Left lung (tissue), 14 donors: ENCODE results near the gene TMTC4. TPM values are rescaled to one million over a fixed set of nuclear protein-coding genes. Genes with fewer than 3 reads are reported as not detected.

Experiments
- ATAC-seq: fragments of 200-7000 bp; cut with Tn5 transposase; one replicate; pipeline ENCODE4 v1.9.1; 2020; ENCODE audit warnings: moderate library complexity
- DNase-seq, 4 donors: peaks; one replicate each; pipeline ENCODE4 v3.0.0-alpha.2; 2013 to 2020
- H3K27ac ChIP-seq, 2 donors: fragments of 200-600 bp; sonication (generic) in 1 of 2; one replicate each; pipeline versions ENCODE4 v1.5.0 to v1.8.0; 2020 to 2021
- H3K27me3 ChIP-seq, 2 donors: fragments of 200-600 bp; sonication (generic) in 1 of 2; one replicate each; pipeline versions ENCODE4 v1.5.0 to v1.8.0; 2020 to 2021
- H3K36me3 ChIP-seq, 2 donors: fragments of 200-600 bp; sonication (generic) in 1 of 2; one replicate each; pipeline versions ENCODE4 v1.5.0 to v1.8.0; 2020 to 2021
- H3K4me1 ChIP-seq, 2 donors: fragments of 200-600 bp; one replicate each; pipeline ENCODE4 v1.8.0; 2021
- H3K4me3 ChIP-seq, 2 donors: fragments of 200-600 bp; sonication (generic) in 1 of 2; one replicate each; pipeline versions ENCODE4 v1.5.0 to v1.8.0; 2020 to 2021; ENCODE audit warnings: mild to moderate bottlenecking in 1 of 2
- H3K9me3 ChIP-seq, 2 donors: fragments of 200-600 bp; sonication (generic) in 1 of 2; one replicate each; pipeline versions ENCODE4 v1.5.0 to v1.8.0; 2020 to 2021
- intact Hi-C, 2 donors: fragments of 100-400 bp; cut with DNase I; formaldehyde crosslinking; loops; one replicate each; pipeline versions ENCODE4 v1.11.2 to v1.14.2; 2022
- long read RNA-seq, 12 donors: library from polyadenylated mRNA in 2 of 12; unstranded in 2 of 12; transcript quantifications; one replicate each; pipeline ENCODE4 v2.0.0 and lab custom pipeline, GENCODE V29; 2019 to 2026
- polyA plus RNA-seq, 6 donors: library from polyadenylated mRNA; unstranded; fragments of 120-200 nt; gene quantifications; one replicate each; pipeline ENCODE4 v1.2.1, GENCODE V29; 2013; ENCODE audit not compliant: insufficient read length in 6 of 6
- total RNA-seq, 2 donors: library from RNA; stranded (reverse); fragmentation: NEBNext Ultra II Directional; extraction: Animal tissue kit (Norgen Biotek cat#: 25700); gene quantifications; one replicate each; pipeline ENCODE4 v1.2.1, GENCODE V29; 2021
- TF ChIP-seq, protein P1 (sequence below), 2 donors: fragments of 200-600 bp; sonication (generic) in 1 of 2; IDR thresholded peaks; one replicate each; pipeline versions ENCODE4 v1.5.0 to v1.8.0; 2021; ENCODE audit warnings: antibody characterized with exemption in 2 of 2
- donor health status: DM: no; HTN: yes; CAD: no.
- donor health status: DM: no; HTN: no; CAD: no.

Gene TMTC4, protein sequence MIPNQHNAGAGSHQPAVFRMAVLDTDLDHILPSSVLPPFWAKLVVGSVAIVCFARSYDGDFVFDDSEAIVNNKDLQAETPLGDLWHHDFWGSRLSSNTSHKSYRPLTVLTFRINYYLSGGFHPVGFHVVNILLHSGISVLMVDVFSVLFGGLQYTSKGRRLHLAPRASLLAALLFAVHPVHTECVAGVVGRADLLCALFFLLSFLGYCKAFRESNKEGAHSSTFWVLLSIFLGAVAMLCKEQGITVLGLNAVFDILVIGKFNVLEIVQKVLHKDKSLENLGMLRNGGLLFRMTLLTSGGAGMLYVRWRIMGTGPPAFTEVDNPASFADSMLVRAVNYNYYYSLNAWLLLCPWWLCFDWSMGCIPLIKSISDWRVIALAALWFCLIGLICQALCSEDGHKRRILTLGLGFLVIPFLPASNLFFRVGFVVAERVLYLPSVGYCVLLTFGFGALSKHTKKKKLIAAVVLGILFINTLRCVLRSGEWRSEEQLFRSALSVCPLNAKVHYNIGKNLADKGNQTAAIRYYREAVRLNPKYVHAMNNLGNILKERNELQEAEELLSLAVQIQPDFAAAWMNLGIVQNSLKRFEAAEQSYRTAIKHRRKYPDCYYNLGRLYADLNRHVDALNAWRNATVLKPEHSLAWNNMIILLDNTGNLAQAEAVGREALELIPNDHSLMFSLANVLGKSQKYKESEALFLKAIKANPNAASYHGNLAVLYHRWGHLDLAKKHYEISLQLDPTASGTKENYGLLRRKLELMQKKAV
- total RNA-seq (10 to 100 TPM; 13.7 to 17.0 TPM), polyA plus RNA-seq (10 to 100 TPM; 23.7 to 30.2 (median 26.1) TPM)
- long read RNA-seq, donor 1, partial matches to known transcripts: 5 of 10 reads
- long read RNA-seq, donor 1, other reads (novel, unspliced or antisense): 0 of 10 reads
- long read RNA-seq, donor 2, partial matches to known transcripts: 5 of 7 reads
- long read RNA-seq, donor 2, other reads (novel, unspliced or antisense): 0 of 7 reads
- long read RNA-seq, donor 3, partial matches to known transcripts: 0 of 3 reads
- long read RNA-seq, donor 3, other reads (novel, unspliced or antisense): 0 of 3 reads
- long read RNA-seq, donor 4, partial matches to known transcripts: 0 of 3 reads
- long read RNA-seq, donor 4, other reads (novel, unspliced or antisense): 2 of 3 reads
- long read RNA-seq, donor 5, partial matches to known transcripts: 14 of 16 reads
- long read RNA-seq, donor 5, other reads (novel, unspliced or antisense): 0 of 16 reads
- long read RNA-seq, donor 6, partial matches to known transcripts: 5 of 7 reads
- long read RNA-seq, donor 6, other reads (novel, unspliced or antisense): 0 of 7 reads
- long read RNA-seq, donor 7, partial matches to known transcripts: 0 of 2 reads
- long read RNA-seq, donor 7, other reads (novel, unspliced or antisense): 0 of 2 reads
- long read RNA-seq, donor 8, partial matches to known transcripts: 7 of 9 reads
- long read RNA-seq, donor 8, other reads (novel, unspliced or antisense): 0 of 9 reads
- long read RNA-seq, donor 9: 0 reads
- long read RNA-seq, donor 10, partial matches to known transcripts: 0 of 1 reads
- long read RNA-seq, donor 10, other reads (novel, unspliced or antisense): 1 of 1 reads
- long read RNA-seq, donor 11, partial matches to known transcripts: 10 of 15 reads
- long read RNA-seq, donor 11, other reads (novel, unspliced or antisense): 0 of 15 reads
- long read RNA-seq, donor 12, partial matches to known transcripts: 5 of 7 reads
- long read RNA-seq, donor 12, other reads (novel, unspliced or antisense): 0 of 7 reads

DNA sequence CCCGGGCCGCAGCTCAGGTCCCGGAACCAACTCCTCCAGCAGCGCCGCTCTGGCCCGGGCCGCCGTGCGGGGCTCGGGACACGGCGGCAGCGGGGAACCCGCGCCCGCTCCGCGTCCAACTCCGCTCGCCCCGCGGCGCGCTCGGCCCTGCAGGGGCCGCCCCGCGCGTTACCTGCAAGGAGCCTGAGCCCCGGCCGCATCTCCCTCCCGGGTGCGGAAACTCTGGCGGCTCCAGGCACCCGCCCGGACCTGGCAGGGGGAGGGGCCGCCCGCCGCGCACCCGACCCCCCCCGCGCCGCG lies at the start of gene TMTC4:
TSS of gene TMTC4 (minus strand) at position 224 of the 300 bp plus-strand sequence. CDS start 4,433 bp downstream, outside the sequence.
- intact Hi-C loops: no loop called here
- TF ChIP-seq, protein P1, sequence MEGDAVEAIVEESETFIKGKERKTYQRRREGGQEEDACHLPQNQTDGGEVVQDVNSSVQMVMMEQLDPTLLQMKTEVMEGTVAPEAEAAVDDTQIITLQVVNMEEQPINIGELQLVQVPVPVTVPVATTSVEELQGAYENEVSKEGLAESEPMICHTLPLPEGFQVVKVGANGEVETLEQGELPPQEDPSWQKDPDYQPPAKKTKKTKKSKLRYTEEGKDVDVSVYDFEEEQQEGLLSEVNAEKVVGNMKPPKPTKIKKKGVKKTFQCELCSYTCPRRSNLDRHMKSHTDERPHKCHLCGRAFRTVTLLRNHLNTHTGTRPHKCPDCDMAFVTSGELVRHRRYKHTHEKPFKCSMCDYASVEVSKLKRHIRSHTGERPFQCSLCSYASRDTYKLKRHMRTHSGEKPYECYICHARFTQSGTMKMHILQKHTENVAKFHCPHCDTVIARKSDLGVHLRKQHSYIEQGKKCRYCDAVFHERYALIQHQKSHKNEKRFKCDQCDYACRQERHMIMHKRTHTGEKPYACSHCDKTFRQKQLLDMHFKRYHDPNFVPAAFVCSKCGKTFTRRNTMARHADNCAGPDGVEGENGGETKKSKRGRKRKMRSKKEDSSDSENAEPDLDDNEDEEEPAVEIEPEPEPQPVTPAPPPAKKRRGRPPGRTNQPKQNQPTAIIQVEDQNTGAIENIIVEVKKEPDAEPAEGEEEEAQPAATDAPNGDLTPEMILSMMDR (IDR thresholded peaks at IDR 0.05): no peak
- peak in 1 of 4 donors; percentile 60 for DNase-seq
- Histone ChIP-seq H3K9me3 (no peaks in the 10 kb centered on the region), H3K36me3 (peaks cover 0 to 7% of the 10 kb centered on the region in 2 donors), H3K27me3 (peaks cover 0 to 15% of the 10 kb centered on the region in 2 donors), H3K4me3 (peak within 1 kb of the TSS; percentile 70 to 78), H3K4me1 (peaks cover 6 to 16% of the 10 kb centered on the region in 2 donors), H3K27ac (peak within 1 kb of the TSS; percentile 82 to 85)
- no peak for ATAC-seq

DNA sequence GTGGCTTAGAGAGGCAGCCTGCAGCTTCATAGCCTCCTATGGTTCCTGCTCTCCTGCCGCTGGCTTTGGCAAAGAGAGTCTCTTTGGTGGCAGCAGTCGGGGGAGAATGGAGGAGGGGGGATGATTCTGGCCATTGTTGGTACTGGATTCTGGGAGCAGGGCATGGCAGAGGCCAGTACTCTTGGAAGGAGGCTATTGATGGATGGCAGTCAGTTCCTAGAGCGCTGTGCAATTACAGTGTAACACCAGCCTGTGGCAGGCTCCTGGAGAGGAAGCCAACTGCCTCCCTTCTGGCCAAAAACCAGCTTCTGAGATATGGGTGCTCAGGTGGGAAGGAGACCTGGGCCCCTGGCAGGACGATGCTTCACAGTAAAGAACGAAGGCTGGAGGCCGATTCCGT lies 47.9 kb upstream of the TMTC4 start:
- Histone ChIP-seq H3K27me3 (no peaks in the 10 kb centered on the region), H3K36me3 (no peaks in the 10 kb centered on the region), H3K9me3 (peaks cover 0 to 3% of the 10 kb centered on the region in 2 donors), H3K27ac (no peak overlapping the region), H3K4me1 (no peaks in the 10 kb centered on the region), H3K4me3 (no peak overlapping the region)
- DNase-seq: no peak
- intact Hi-C loops: no loop called here
- no peak for ATAC-seq
- TF ChIP-seq, protein P1 (IDR thresholded peaks at IDR 0.05): no peak

DNA sequence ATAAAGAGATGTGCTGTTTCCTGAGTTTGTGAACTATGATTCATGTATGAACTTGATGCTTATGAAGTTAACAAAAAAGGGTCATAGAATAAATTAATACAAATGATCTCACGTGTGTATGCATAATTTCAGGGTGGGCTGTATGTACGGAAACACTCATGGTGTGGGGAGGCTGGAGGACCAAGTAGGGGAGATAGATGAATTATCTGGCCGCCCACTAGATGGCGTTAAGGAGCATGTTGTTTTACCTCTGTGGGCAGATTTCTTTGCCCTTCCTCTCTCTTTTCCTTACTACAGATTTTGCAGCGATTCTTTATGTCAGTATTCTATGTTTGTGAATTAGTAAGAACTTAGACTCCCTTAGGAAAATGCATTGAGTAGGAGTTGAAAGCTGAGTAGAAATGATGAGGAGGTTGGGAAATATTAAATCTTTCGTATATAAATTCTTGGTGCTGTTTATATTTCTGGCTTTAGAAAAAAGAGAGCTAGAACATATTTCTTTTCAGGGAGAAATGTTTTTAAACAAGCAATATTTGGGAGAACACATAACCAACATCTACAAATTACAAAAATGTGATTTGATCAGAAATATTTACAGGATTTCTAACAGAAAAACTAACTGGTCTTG lies 47.4 kb upstream of the TMTC4 start:
- Histone ChIP-seq H3K4me1 (no peaks in the 10 kb centered on the region), H3K9me3 (no peaks in the 10 kb centered on the region), H3K27ac (no peak overlapping the region), H3K36me3 (no peaks in the 10 kb centered on the region), H3K27me3 (no peaks in the 10 kb centered on the region), H3K4me3 (no peak overlapping the region)
- TF ChIP-seq, protein P1 (IDR thresholded peaks at IDR 0.05): peak; percentile 47 to 77
- peak in 2 of 4 donors; percentile 11 to 32 for DNase-seq
- peak; percentile 86 for ATAC-seq
- intact Hi-C loops: no loop called here

DNA sequence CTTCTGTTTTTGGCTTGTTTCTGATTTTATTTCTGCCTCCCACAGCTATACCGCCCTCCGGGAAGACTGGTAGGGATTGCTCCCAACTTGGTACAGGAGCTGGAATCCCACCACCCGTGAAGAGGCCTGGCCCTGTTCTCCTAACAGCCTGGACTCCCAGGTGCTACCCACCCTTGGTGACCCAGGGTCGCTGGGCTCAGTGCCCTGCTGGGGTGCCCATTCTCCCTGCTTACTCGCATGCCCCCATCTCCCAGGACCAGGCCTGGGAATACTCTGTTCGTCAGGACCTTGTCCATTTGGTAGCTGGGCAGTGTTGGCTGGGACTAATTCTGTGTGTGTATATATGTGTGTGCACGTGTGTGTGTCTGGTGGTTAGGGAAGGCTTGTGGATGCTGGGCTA lies 41.0 kb upstream of the TMTC4 start:
- Histone ChIP-seq H3K36me3 (no peaks in the 10 kb centered on the region), H3K27me3 (no peaks in the 10 kb centered on the region), H3K27ac (no peak overlapping the region), H3K9me3 (no peaks in the 10 kb centered on the region), H3K4me3 (no peak overlapping the region), H3K4me1 (no peaks in the 10 kb centered on the region)
- TF ChIP-seq, protein P1 (IDR thresholded peaks at IDR 0.05): no peak
- ATAC-seq (no peak), DNase-seq (no peak)
- intact Hi-C loops: no loop called here
